ENCODE measurements around the gene TMIGD1. TPM values are rescaled to one million over a fixed set of nuclear protein-coding genes. Genes with fewer than 3 reads are reported as not detected.

Gene TMIGD1
- polyA plus RNA-seq (not detected in 3 replicates), polyA minus RNA-seq (not detected in 3 replicates)
- not detected for polyA plus RNA-seq (2011; ENCODE audit: low read depth)
- not detected in 2 replicates for polyA plus RNA-seq (2011; cell fraction: cytosol; rRNA removed)
- not detected in 2 replicates for polyA plus RNA-seq (2011; cell fraction: nucleus; rRNA removed)
- not detected in 2 replicates for polyA plus RNA-seq (2012; ENCODE audit: low replicate concordance)
- not detected for polyA minus RNA-seq (2011; cell fraction: cytosol; rRNA and poly(A)+ RNA removed)
- polyA minus RNA-seq (2011; cell fraction: nucleus; rRNA and poly(A)+ RNA removed) = not detected in 2 replicates

GRCh38 chr17:30333503-30334360 is at the start of gene TMIGD1:
TSS of gene TMIGD1 (minus strand) at chr17:30334057. CDS start at chr17:30332133, 1,924 bp downstream.
- TF ChIP-seq EZH2 (IDR thresholded peaks at IDR 0.05; ENCODE audit: low read length) = no peak
- TF ChIP-seq, protein P1, sequence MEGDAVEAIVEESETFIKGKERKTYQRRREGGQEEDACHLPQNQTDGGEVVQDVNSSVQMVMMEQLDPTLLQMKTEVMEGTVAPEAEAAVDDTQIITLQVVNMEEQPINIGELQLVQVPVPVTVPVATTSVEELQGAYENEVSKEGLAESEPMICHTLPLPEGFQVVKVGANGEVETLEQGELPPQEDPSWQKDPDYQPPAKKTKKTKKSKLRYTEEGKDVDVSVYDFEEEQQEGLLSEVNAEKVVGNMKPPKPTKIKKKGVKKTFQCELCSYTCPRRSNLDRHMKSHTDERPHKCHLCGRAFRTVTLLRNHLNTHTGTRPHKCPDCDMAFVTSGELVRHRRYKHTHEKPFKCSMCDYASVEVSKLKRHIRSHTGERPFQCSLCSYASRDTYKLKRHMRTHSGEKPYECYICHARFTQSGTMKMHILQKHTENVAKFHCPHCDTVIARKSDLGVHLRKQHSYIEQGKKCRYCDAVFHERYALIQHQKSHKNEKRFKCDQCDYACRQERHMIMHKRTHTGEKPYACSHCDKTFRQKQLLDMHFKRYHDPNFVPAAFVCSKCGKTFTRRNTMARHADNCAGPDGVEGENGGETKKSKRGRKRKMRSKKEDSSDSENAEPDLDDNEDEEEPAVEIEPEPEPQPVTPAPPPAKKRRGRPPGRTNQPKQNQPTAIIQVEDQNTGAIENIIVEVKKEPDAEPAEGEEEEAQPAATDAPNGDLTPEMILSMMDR (optimal IDR thresholded peaks at IDR 0.05 in 1 of 3, IDR thresholded peaks at IDR 0.05 in 1 of 3, conservative IDR thresholded peaks at IDR 0.05 in 1 of 3; ENCODE audit: extremely low read depth in 1 of 3, insufficient read depth in 2 of 3, low read length in 3 of 3) = no peak
- Histone ChIP-seq H3K36me3 (ENCODE audit: control insufficient read depth in 2 of 2, extremely low read depth in 1 of 2, insufficient read depth in 2 of 2, low read length in 2 of 2) (no peaks in the 10 kb centered on the region), H3K4me3 (ENCODE audit: control insufficient read depth in 2 of 3, extremely low read depth in 1 of 3, insufficient read depth in 2 of 3, low read depth in 1 of 3, low read length in 3 of 3) (peak within 1 kb of the TSS in 2 of 3 experiments; percentile 18 to 34), H3K79me2 (ENCODE audit: control insufficient read depth, insufficient read depth, low read length) (no peaks in the 10 kb centered on the region), H3K4me2 (ENCODE audit: control insufficient read depth, extremely low read depth, insufficient read depth, low read depth, low read length) (peak within 1 kb of the TSS; percentile 76), H3K27me3 (ENCODE audit: control insufficient read depth, extremely low read depth, insufficient read depth, low read length) (peaks cover 6% of the 10 kb centered on the region), H3K4me1 (ENCODE audit: control insufficient read depth, extremely low read depth, insufficient read depth, low read length) (peaks cover 29% of the 10 kb centered on the region), H4K20me1 (ENCODE audit: control insufficient read depth, extremely low read depth, insufficient read depth, low read length) (no peaks in the 10 kb centered on the region), H3K9me1 (ENCODE audit: control insufficient read depth, extremely low read depth, insufficient read depth, low read length) (no peaks in the 10 kb centered on the region), H3K27ac (ENCODE audit: control insufficient read depth, insufficient read depth, low read length) (peak within 1 kb of the TSS; percentile 90), H3K9ac (ENCODE audit: control insufficient read depth, extremely low read depth, insufficient read depth, low read length) (peak within 1 kb of the TSS; percentile 60), H3K9me3 (ENCODE audit: control insufficient read depth, low read depth, low read length) (no peaks in the 10 kb centered on the region), H2AFZ (ENCODE audit: control insufficient read depth, low read length) (peak within 1 kb of the TSS; percentile 12)
- dilution Hi-C loops (cut with MboI; ENCODE audit: extremely low pct_ligation_motif_present, low sequenced_read_pairs) = no loop called here
- no peak for DNase-seq (ENCODE audit: low read depth, low spot score)
- peak; percentile 67 for FAIRE-seq

DNA sequence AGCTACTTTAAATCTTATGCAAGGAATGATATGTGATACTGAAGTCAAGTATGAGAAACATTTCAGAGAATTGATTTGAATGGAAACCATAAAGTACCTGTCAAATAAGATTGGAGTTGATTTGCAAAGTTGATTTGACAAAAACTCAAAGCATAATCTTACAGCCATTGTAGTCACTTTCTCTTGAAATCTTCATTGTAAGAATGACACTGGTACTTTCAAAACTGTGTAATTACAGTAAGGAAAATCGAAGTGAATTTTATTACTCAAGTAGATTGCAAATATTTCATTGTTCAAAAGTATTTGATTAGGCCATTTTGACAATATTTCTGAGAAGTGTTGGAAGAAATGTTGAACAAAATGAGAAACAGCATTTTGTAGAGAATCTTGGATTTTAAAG is 48.5 kb upstream of the TMIGD1 start:
- H3K4me3 ChIP-seq (ENCODE audit: control insufficient read depth in 2 of 3, extremely low read depth in 1 of 3, insufficient read depth in 2 of 3, low read depth in 1 of 3, low read length in 3 of 3) = no peak overlapping the region
- no peak for DNase-seq (ENCODE audit: low read depth, low spot score)
- no peaks in the 10 kb centered on the region for H3K9me1 ChIP-seq (ENCODE audit: control insufficient read depth, extremely low read depth, insufficient read depth, low read length)
- no peak overlapping the region for H3K27ac ChIP-seq (ENCODE audit: control insufficient read depth, insufficient read depth, low read length)
- H3K36me3 ChIP-seq (ENCODE audit: control insufficient read depth in 2 of 2, extremely low read depth in 1 of 2, insufficient read depth in 2 of 2, low read length in 2 of 2) = no peaks in the 10 kb centered on the region
- peaks cover 3% of the 10 kb centered on the region for H3K79me2 ChIP-seq (ENCODE audit: control insufficient read depth, insufficient read depth, low read length)
- no peaks in the 10 kb centered on the region for H4K20me1 ChIP-seq (ENCODE audit: control insufficient read depth, extremely low read depth, insufficient read depth, low read length)
- dilution Hi-C loops (cut with MboI; ENCODE audit: extremely low pct_ligation_motif_present, low sequenced_read_pairs) = no loop called here
- H3K9me3 ChIP-seq (ENCODE audit: control insufficient read depth, low read depth, low read length) = no peaks in the 10 kb centered on the region
- H3K4me2 ChIP-seq (ENCODE audit: control insufficient read depth, extremely low read depth, insufficient read depth, low read depth, low read length) = no peak overlapping the region
- H3K4me1 ChIP-seq (ENCODE audit: control insufficient read depth, extremely low read depth, insufficient read depth, low read length) = peaks cover 24% of the 10 kb centered on the region
- no peak for TF ChIP-seq EZH2 (IDR thresholded peaks at IDR 0.05; ENCODE audit: low read length)
- TF ChIP-seq, protein P1 (optimal IDR thresholded peaks at IDR 0.05 in 1 of 3, IDR thresholded peaks at IDR 0.05 in 1 of 3, conservative IDR thresholded peaks at IDR 0.05 in 1 of 3; ENCODE audit: extremely low read depth in 1 of 3, insufficient read depth in 2 of 3, low read length in 3 of 3) = no peak
- no peak for FAIRE-seq
- no peak overlapping the region for H3K9ac ChIP-seq (ENCODE audit: control insufficient read depth, extremely low read depth, insufficient read depth, low read length)
- no peaks in the 10 kb centered on the region for H3K27me3 ChIP-seq (ENCODE audit: control insufficient read depth, extremely low read depth, insufficient read depth, low read length)
- H2AFZ ChIP-seq (ENCODE audit: control insufficient read depth, low read length) = no peak overlapping the region

All from keratinocyte (primary cell).